ENCODE measurements around the gene MOCS3. TPM values are rescaled to one million over a fixed set of nuclear protein-coding genes. Genes with fewer than 3 reads are reported as not detected.

Gene MOCS3
- total RNA-seq, 1 donor, result 10.5 TPM

- Histone ChIP-seq H3K36me3 (ENCODE audit: insufficient read depth, low read length) (peaks cover 42% of the 10 kb centered on the region), H4K20me1 (ENCODE audit: insufficient read depth, low read length) (peaks cover 50% of the 10 kb centered on the region), H2AFZ (ENCODE audit: low read length) (no peak overlapping the region), H3K4me3 (ENCODE audit: insufficient read depth, low read length) (peak overlapping the region; percentile 76), H3K9me3 (ENCODE audit: low read depth, low read length) (no peaks in the 10 kb centered on the region), H3K79me2 (ENCODE audit: insufficient read depth, low read length) (peaks cover 69% of the 10 kb centered on the region), H3K4me1 (ENCODE audit: insufficient read depth, low read length) (peaks cover 20% of the 10 kb centered on the region), H3K4me2 (ENCODE audit: insufficient read depth, low read length) (peak overlapping the region; percentile 81), H3K27me3 (ENCODE audit: insufficient read depth, low read length) (no peaks in the 10 kb centered on the region), H3K27ac (ENCODE audit: low read depth, low read length) (peak overlapping the region; percentile 37)
- peak; percentile 99 for TF ChIP-seq CTCF (IDR thresholded peaks at IDR 0.05; ENCODE audit: extremely low read depth, low read depth, low read length)
- DNase-seq (ENCODE audit: insufficient read length, low spot score, missing footprints), result peak; percentile 92
These were observed 29.1 kb upstream of the MOCS3 start for GRCh38 chr20:50929299-50930138.

- H3K4me3 ChIP-seq (ENCODE audit: insufficient read depth, low read length), result peak overlapping the region; percentile 76
- peak; percentile 61 for DNase-seq (ENCODE audit: insufficient read length, low spot score, missing footprints)
These were observed 28.3 kb upstream of the MOCS3 start for GRCh38 chr20:50930139-50930975.

DNA sequence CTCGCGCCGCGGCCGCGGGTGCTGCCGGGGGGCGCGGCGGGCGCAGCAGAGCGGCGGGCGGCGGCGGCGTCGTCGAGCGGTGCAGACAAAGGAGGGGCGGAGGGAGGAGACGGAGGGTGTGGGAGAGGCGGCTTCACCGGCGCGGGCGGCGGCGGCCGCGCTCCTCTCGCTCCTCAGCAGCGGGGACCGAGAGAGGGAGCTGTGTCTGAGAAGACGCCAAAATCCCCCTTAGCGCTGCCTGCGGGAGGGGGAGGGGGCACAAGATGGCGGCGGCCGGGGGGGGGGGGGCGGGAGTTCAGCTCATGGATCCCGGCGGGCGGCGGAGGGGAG is 27.7 kb upstream of the MOCS3 start:
- Histone ChIP-seq H3K4me3 (ENCODE audit: insufficient read depth, low read length) (peak overlapping the region; percentile 76), H3K4me1 (ENCODE audit: insufficient read depth, low read length) (peaks cover 20% of the 10 kb centered on the region), H3K4me2 (ENCODE audit: insufficient read depth, low read length) (no peak overlapping the region), H3K9me3 (ENCODE audit: low read depth, low read length) (no peaks in the 10 kb centered on the region), H3K27me3 (ENCODE audit: insufficient read depth, low read length) (no peaks in the 10 kb centered on the region), H3K36me3 (ENCODE audit: insufficient read depth, low read length) (peaks cover 47% of the 10 kb centered on the region), H2AFZ (ENCODE audit: low read length) (no peak overlapping the region), H3K79me2 (ENCODE audit: insufficient read depth, low read length) (peaks cover 54% of the 10 kb centered on the region), H4K20me1 (ENCODE audit: insufficient read depth, low read length) (peaks cover 35% of the 10 kb centered on the region), H3K27ac (ENCODE audit: low read depth, low read length) (peak overlapping the region; percentile 95)
- no peak for TF ChIP-seq CTCF (IDR thresholded peaks at IDR 0.05; ENCODE audit: extremely low read depth, low read depth, low read length)
- DNase-seq (ENCODE audit: insufficient read length, low spot score, missing footprints), result peak; percentile 91

More at GRCh38 chr20:50930139-50930975, 28.3 kb upstream of the MOCS3 start:
- H3K4me1 ChIP-seq (ENCODE audit: insufficient read depth, low read length), result peaks cover 20% of the 10 kb centered on the region
- H4K20me1 ChIP-seq (ENCODE audit: insufficient read depth, low read length), result peaks cover 41% of the 10 kb centered on the region
- no peaks in the 10 kb centered on the region for H3K9me3 ChIP-seq (ENCODE audit: low read depth, low read length)
- TF ChIP-seq CTCF (IDR thresholded peaks at IDR 0.05; ENCODE audit: extremely low read depth, low read depth, low read length), result no peak
- H2AFZ ChIP-seq (ENCODE audit: low read length), result no peak overlapping the region
- no peaks in the 10 kb centered on the region for H3K27me3 ChIP-seq (ENCODE audit: insufficient read depth, low read length)
- H3K4me2 ChIP-seq (ENCODE audit: insufficient read depth, low read length), result peak overlapping the region; percentile 81
- H3K79me2 ChIP-seq (ENCODE audit: insufficient read depth, low read length), result peaks cover 60% of the 10 kb centered on the region
- H3K36me3 ChIP-seq (ENCODE audit: insufficient read depth, low read length), result peaks cover 47% of the 10 kb centered on the region
- peak overlapping the region; percentile 43 for H3K27ac ChIP-seq (ENCODE audit: low read depth, low read length)
